Measurements from ENCODE around the gene TMEM209. TPM values are rescaled to one million over a fixed set of nuclear protein-coding genes. Genes with fewer than 3 reads are reported as not detected.

The TMEM209 gene
- polyA plus RNA-seq, 2 of the 4 experiments (the other 2 are of a cell fraction): 12.8 to 36.6 TPM

DNA sequence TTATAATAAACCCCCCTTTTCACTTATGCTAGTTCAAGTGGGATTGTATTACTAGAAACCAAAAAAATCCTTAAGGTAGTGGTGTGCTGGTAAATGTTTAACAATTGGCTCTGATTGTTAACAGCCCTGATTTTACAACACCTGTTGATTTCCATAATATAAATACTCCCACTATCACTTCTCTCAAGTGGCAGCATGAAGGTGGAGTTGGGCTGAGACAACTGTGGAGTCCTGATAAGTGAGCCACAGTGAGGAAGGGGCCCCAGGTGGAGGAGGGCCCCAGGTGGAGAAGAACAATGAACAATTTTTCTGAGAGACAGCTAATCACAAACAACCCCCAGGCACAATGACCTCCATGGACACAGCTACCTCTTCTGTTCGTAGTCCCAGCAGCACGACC lies 28.9 kb upstream of the TMEM209 start:
- ATAC-seq (no peak), FAIRE-seq (no peak)

GRCh38 chr7:130232209-130232608 lies 27.0 kb upstream of the TMEM209 start:
- H3K9me3 ChIP-seq: no peaks in the 10 kb centered on the region
- no peak overlapping the region for H3K4me2 ChIP-seq
- ATAC-seq (no peak), DNase-seq (ENCODE audit: low read depth in 1 of 2, low spot score in 1 of 2) (no peak), FAIRE-seq (no peak)
- H3K4me3 ChIP-seq: no peak overlapping the region
- ChIA-PET CTCF (interaction anchor here (0.6 kb wide), 1 partner anchor 159 kb away, joined by 4 read pairs; no protein-coding TSS in a partner anchor), POLR2A (interaction anchor here (0.6 kb wide), 1 partner anchor 27 kb away, joined by 3 read pairs; the partner anchor contains the start of gene TMEM209)
- no peaks in the 10 kb centered on the region for H3K4me1 ChIP-seq
- H3K27ac ChIP-seq: no peak overlapping the region
- 94% methylated on average over 2 of the region's 2 CpGs for WGBS (ENCODE audit: missing lambda C conversion rate)
- TF ChIP-seq RCOR1 (IDR thresholded peaks at IDR 0.05; ENCODE audit: low read depth, low read length) (no peak), RAD21 (conservative IDR thresholded peaks at IDR 0.05 in 1 of 2, IDR thresholded peaks at IDR 0.05 in 1 of 2) (no peak), JUN (IDR thresholded peaks at IDR 0.05) (no peak), ZSCAN20 (CRISPR knock-in tag; IDR thresholded peaks at IDR 0.05) (no peak), ZC3H11A (IDR thresholded peaks at IDR 0.05) (no peak), MAZ (IDR thresholded peaks at IDR 0.05; ENCODE audit: borderline replicate concordance, low read depth, low read length) (no peak), FOXS1 (CRISPR knock-in tag; IDR thresholded peaks at IDR 0.05) (no peak), HDAC2 (IDR thresholded peaks at IDR 0.05) (no peak), CEBPB (IDR thresholded peaks at IDR 0.05) (no peak), KDM1A (IDR thresholded peaks at IDR 0.05; ENCODE audit: low read depth) (no peak)
- TF ChIP-seq, protein P1, sequence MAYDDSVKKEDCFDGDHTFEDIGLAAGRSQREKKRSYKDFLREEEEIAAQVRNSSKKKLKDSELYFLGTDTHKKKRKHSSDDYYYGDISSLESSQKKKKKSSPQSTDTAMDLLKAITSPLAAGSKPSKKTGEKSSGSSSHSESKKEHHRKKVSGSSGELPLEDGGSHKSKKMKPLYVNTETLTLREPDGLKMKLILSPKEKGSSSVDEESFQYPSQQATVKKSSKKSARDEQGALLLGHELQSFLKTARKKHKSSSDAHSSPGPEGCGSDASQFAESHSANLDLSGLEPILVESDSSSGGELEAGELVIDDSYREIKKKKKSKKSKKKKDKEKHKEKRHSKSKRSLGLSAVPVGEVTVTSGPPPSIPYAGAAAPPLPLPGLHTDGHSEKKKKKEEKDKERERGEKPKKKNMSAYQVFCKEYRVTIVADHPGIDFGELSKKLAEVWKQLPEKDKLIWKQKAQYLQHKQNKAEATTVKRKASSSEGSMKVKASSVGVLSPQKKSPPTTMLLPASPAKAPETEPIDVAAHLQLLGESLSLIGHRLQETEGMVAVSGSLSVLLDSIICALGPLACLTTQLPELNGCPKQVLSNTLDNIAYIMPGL (CRISPR knock-in tag; IDR thresholded peaks at IDR 0.05; ENCODE audit: borderline replicate concordance): no peak

More for the DNA sequence above, 28.9 kb upstream of the TMEM209 start:
- Histone ChIP-seq H3K4me3 (no peak overlapping the region), H3K9me3 (no peaks in the 10 kb centered on the region), H3K27ac (no peak overlapping the region), H3K4me2 (no peak overlapping the region), H3K4me1 (no peaks in the 10 kb centered on the region)
- POLR2A ChIA-PET: no interaction called here
- CTCF ChIA-PET: interaction anchor here (1.6 kb wide), 1 partner anchor 10 kb away, joined by 4 read pairs; no protein-coding TSS in a partner anchor
- TF ChIP-seq JUNB (IDR thresholded peaks at IDR 0.05): no peak
- TF ChIP-seq RFX5 (IDR thresholded peaks at IDR 0.05): no peak
- TF ChIP-seq, protein P1 (CRISPR knock-in tag; IDR thresholded peaks at IDR 0.05; ENCODE audit: borderline replicate concordance): no peak
- no peak for TF ChIP-seq ZC3H11A (IDR thresholded peaks at IDR 0.05)
- TF ChIP-seq, protein P2, sequence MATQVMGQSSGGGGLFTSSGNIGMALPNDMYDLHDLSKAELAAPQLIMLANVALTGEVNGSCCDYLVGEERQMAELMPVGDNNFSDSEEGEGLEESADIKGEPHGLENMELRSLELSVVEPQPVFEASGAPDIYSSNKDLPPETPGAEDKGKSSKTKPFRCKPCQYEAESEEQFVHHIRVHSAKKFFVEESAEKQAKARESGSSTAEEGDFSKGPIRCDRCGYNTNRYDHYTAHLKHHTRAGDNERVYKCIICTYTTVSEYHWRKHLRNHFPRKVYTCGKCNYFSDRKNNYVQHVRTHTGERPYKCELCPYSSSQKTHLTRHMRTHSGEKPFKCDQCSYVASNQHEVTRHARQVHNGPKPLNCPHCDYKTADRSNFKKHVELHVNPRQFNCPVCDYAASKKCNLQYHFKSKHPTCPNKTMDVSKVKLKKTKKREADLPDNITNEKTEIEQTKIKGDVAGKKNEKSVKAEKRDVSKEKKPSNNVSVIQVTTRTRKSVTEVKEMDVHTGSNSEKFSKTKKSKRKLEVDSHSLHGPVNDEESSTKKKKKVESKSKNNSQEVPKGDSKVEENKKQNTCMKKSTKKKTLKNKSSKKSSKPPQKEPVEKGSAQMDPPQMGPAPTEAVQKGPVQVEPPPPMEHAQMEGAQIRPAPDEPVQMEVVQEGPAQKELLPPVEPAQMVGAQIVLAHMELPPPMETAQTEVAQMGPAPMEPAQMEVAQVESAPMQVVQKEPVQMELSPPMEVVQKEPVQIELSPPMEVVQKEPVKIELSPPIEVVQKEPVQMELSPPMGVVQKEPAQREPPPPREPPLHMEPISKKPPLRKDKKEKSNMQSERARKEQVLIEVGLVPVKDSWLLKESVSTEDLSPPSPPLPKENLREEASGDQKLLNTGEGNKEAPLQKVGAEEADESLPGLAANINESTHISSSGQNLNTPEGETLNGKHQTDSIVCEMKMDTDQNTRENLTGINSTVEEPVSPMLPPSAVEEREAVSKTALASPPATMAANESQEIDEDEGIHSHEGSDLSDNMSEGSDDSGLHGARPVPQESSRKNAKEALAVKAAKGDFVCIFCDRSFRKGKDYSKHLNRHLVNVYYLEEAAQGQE (IDR thresholded peaks at IDR 0.05): no peak
- TF ChIP-seq PBX3 (IDR thresholded peaks at IDR 0.05): no peak
- TF ChIP-seq, protein P3, sequence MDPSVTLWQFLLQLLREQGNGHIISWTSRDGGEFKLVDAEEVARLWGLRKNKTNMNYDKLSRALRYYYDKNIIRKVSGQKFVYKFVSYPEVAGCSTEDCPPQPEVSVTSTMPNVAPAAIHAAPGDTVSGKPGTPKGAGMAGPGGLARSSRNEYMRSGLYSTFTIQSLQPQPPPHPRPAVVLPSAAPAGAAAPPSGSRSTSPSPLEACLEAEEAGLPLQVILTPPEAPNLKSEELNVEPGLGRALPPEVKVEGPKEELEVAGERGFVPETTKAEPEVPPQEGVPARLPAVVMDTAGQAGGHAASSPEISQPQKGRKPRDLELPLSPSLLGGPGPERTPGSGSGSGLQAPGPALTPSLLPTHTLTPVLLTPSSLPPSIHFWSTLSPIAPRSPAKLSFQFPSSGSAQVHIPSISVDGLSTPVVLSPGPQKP (IDR thresholded peaks at IDR 0.05; ENCODE audit: low read depth, low read length): no peak
- no peak for TF ChIP-seq EHF (CRISPR knock-in tag; IDR thresholded peaks at IDR 0.05)
- TF ChIP-seq JUN (IDR thresholded peaks at IDR 0.05): no peak
- no peak for TF ChIP-seq SREBF2 (IDR thresholded peaks at IDR 0.05)
- no peak for TF ChIP-seq ZFP36 (IDR thresholded peaks at IDR 0.05; ENCODE audit: borderline replicate concordance, partially characterized antibody)
- no peak for TF ChIP-seq E2F6 (IDR thresholded peaks at IDR 0.05; ENCODE audit: borderline replicate concordance, low read depth)
- 65% methylated on average over 2 of the region's 2 CpGs for WGBS (ENCODE audit: missing lambda C conversion rate)
- no peak for DNase-seq (ENCODE audit: low read depth in 1 of 2, low spot score in 1 of 2)

Measured in A549 (cell line).